NCI-H1436 (cell line): ENCODE measurements around the gene DSTN.

Source experiments
- DNase-seq: peaks from one replicate; lab custom pipeline; 2025; lab: John Stamatoyannopoulos, UW

The DSTN gene

GRCh38 chr20:17612992-17613327, 43.1 kb downstream of the DSTN start:
- DNase-seq: no peak

- DNase-seq: no peak
Measured at GRCh38 chr20:17613328-17614175, 43.7 kb downstream of the DSTN start.

GRCh38 chr20:17614176-17614811, 44.4 kb downstream of the DSTN start:
- peak; percentile 12 for DNase-seq

- DNase-seq: no peak
Measured at GRCh38 chr20:17614812-17615644, 45.2 kb downstream of the DSTN start.

- DNase-seq: no peak
Measured at GRCh38 chr20:17615645-17616479, 46.0 kb downstream of the DSTN start.

- DNase-seq: no peak
Measured at GRCh38 chr20:17616480-17617211, 46.8 kb downstream of the DSTN start.

GRCh38 chr20:17617212-17617867, 47.5 kb downstream of the DSTN start:
- DNase-seq: no peak

GRCh38 chr20:17617868-17618672, 48.2 kb downstream of the DSTN start:
- DNase-seq: no peak

- no peak for DNase-seq
Measured at GRCh38 chr20:17618673-17619013, 48.8 kb downstream of the DSTN start.

GRCh38 chr20:17619351-17620093, 49.6 kb downstream of the DSTN start:
- no peak for DNase-seq

GRCh38 chr20:17620371-17621228, 50.7 kb downstream of the DSTN start:
- no peak for DNase-seq

GRCh38 chr20:17621229-17621968, 51.5 kb downstream of the DSTN start:
- DNase-seq: no peak

- DNase-seq: no peak
Measured at GRCh38 chr20:17622086-17622850, 52.4 kb downstream of the DSTN start.

- DNase-seq: no peak
Measured at GRCh38 chr20:17622851-17623508, 53.1 kb downstream of the DSTN start.

GRCh38 chr20:17624070-17624469, 54.2 kb downstream of the DSTN start:
- DNase-seq: no peak
